Stimulated activated naive CD4-positive, alpha-beta T cell (primary cell): ENCODE measurements around the gene MARCHF9.
"Not testable (repeated sequence)": the region's sequence is repeated elsewhere in the genome, so short reads cannot be mapped to it uniquely, and the experiment has no call there.

Experiments
- DNase-seq, 6 experiments: peaks; one replicate each; lab custom pipeline; 2025; lab: John Stamatoyannopoulos, UW

Gene MARCHF9

DNA sequence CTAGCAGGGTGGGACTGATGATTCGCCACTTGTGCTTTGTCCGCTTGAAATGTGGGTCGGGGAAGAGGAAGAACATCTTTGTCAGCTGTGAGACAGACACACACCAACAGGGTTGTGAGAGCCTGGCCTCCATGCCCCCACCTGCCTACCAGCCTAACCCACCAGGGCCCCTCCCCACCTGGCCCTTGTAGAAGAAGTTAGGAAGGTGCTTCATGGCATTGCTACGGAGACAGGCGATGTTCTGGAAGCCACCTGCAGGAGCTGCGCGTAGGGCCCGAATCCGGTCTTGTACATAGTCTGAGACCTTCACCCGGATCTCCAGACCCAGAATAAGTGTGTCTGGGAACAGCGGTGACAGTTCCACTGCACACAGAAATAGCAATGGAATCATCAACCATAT, 14.7 kb downstream of the MARCHF9 start:
- no peak for DNase-seq

DNA sequence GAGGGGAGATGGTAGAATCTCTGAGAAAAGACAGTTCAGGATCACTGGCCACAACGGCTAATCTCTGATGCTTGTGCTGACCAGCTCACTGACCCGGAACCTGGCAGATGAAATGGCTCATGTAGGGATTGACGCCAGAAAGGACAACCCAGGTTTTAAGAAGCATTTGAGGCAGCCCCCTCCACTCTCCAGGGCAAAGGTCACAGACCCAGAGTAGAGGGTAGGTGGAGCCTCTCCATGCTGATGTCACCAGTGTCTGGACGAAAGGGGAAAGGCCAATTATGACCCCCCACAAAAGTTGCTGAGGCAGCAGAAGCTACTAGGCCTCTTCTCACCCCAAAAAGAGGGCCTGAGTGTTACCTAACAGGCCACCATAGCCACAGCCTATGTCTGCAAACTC, 15.8 kb downstream of the MARCHF9 start:
- no peak for DNase-seq

DNA sequence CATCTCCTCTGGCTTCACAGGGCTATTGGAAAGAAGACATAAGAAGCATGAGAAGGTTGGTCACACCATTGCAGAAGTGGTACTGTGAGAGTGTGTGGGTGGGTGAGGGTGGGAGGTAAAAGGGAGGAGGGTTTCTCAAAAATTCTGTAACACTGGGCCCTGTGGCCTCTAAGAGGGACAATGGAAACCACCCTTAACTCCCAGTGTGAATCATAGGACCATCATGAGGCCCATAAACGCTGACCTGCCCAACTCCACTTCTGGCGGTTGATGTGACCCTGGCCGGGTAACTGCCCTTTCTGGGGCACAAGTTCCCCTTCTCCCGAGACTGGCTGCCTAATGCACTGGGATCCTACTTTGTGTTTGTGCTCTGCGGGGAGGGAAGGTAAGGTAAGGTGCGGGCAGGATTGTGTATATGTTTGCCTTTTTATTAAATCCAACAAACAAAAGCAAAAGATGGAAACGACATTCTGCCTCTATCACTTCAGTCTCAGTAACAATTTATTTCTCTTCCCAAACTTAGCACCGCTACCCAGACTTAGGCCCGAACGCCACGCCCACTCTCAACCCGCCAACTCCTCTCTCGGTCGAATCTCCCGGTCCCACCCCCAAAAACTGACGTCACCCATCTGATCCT, 16.5 kb downstream of the MARCHF9 start:
- DNase-seq, result peak in 2 of 6 experiments; percentile 71 to 81

DNA sequence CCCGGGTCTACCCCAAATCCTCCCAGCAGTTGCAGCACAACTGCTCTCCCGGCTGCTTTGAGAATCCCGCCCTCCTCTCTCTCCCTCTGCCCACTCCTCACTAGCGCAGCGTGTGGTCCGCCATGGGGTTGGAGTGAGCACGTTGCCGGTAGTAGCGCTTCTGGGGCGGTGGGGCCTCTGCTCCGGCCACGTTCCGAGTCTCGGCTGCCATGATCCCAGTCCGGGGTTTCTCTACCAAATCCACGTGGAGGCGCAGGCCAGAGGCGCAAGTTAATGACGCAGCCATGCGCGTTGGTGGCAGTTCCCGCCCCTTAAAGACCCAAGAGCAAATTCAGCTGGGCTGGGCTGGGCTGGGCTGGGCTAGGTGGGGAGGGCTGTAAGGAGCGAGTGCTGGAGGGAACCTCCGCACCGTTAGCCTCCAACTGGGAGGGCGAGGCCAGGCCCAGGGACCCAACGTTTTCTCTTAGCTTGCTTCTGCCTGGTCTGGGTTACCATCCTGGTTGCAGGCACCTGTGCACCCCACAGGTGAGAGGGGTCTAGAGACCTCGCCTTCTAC, 17.0 kb downstream of the MARCHF9 start, which contains the start of gene METTL1:
Gene METTL1 (minus strand): TSS at position 233 of the 556 bp plus-strand sequence. CDS start 22 bp downstream, at position 211.
- DNase-seq, result peak; percentile 78 to 91 (median 84)

DNA sequence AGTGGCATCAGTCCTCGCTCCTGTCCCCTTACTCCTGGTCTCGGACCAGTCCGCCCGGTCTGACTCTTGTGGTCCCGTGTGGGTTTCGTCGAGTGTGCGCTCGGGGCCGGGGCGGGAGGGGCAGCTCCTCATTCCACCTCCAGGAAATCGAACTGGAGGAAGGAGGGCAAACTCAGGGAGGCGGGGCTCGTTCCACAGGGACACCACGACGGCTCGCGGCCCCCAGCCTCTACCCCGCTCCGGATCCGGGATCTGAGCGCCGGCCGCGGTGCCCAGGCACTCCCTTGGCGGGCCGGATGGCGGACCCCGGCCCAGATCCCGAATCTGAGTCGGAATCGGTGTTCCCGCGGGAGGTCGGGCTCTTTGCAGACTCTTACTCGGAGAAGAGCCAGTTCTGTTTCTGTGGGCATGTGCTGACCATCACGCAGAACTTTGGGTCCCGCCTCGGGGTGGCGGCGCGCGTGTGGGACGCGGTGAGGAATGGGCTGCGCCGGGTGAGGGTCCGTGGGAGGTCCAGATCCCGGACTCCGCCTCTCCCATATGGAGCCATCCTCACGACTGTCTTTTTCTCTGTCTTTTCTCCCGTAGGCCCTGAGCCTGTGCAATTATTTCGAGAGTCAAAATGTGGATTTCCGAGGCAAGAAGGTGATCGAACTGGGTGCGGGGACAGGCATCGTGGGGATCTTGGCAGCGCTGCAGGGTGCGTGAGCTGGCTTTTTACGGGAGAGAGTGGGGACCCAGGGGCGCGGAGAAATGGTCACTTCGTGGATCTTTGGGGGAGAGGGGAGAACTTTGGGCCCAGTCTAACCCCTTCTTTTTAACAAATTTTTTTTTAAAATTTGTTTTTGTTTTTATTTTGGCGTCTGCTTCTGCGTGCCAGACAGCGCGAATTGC, 17.8 kb downstream of the MARCHF9 start, which contains the start of gene EEF1AKMT3:
Gene EEF1AKMT3 (plus strand): TSS at position 186 of the 894 bp plus-strand sequence. CDS start 111 bp downstream, at position 297.
- DNase-seq, result peak in 1 of 6 experiments; percentile 36

DNA sequence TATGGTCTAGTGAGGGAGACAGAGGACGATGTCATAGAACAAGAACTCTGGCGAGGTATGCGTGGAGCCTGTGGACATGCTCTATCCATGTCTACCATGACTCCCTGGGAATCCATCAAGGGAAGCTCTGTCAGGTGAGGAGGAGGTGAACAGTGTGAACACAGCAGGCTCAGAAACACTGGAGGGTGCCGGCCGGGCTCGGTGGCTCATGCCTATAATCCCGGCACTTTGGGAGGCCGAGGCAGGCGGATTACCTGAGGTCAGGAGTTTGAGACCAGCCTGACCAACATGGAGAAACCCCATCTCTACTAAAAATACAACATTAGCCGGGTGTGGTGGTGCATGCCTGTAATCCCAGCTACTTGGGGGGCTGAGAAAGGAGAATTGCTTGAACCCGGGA, 19.7 kb downstream of the MARCHF9 start:
- DNase-seq, result not testable (repeated sequence)

DNA sequence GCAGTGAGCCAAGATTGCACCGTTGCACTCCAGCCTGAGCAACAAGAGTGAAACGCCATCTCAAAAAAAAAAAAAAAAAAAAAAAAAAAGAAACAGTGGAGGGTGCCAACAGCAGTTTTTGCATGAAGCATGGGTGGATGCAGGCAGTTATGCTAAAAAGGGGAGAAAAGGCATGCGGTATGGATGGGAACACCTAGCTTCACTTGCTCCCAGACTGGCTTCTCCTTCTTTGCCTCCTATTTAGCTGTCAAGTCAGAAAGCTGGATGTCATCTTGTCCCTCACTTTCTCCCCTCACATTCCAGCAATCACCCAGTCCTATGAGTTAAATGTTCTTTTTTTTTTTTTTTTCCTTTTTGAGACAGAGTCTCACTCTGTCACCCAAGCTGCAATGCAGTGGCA, 20.1 kb downstream of the MARCHF9 start:
- DNase-seq, result no peak

DNA sequence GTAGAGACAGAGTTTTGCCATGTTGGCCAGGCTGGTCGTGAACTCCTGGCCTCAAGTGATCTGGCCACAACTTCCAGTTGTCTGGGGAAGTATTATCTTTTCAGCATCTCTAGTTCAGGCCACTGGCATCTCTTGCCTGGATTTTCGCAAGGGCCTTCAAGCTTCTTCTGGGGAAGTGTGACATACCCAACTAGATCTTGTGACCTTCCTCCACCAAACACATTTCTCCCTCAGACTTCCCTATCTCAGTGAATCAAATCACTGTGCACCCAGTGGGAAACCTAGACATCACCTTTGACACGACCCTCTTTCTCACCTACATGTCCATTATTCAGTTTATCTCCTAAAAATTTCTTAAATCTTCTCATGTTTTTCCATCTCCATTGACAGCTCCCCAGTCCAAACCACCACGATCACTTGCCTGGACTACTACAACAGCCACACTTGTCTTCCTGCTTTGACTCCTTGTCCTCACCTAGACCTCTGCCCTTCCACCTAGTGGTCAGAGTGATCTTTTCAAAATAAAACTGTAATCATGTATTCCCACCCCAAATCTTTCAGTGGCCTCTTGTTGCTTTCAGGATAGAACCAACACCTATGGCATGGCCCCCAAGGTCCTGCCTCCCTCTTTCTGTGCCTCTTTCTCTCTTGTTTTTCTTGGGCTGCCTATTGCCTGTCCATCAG, 20.8 kb downstream of the MARCHF9 start:
- DNase-seq, result no peak

DNA sequence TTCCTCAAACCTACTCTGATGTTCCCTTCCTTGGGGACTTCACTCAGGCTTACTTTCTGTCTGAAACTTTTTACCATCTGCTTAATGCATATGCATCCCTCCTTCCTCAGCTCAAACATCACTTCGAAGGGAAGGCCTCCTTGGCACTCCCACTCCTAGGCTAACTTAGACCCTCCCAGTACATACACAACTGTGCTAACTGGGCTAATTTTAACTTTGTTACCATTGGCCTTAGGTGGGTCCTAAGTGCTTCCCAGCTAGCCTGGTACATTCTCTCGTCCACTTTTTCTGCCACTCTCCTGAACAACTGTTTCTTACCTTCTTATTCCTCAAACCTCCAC, 21.3 kb downstream of the MARCHF9 start:
- no peak for DNase-seq

DNA sequence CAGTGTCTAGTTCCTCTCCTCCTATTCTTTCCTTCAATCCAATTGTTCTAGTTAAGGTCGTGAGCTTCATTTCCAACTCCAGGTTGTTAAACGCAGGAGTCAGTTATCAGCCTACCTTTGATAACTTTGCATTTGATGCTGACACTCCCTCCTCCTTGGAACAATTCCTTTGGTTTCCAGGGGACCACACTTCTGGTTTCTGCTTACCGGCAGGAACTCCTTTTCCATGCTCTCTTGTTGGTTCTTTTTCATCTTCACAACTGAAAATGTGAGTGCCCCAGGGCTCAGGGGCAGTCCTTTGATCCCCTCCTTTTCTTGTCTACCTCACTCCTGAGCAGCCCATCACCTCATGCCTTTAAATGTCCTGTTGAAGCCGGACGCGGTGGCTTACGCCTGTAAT, 22.5 kb downstream of the MARCHF9 start:
- DNase-seq, result no peak

DNA sequence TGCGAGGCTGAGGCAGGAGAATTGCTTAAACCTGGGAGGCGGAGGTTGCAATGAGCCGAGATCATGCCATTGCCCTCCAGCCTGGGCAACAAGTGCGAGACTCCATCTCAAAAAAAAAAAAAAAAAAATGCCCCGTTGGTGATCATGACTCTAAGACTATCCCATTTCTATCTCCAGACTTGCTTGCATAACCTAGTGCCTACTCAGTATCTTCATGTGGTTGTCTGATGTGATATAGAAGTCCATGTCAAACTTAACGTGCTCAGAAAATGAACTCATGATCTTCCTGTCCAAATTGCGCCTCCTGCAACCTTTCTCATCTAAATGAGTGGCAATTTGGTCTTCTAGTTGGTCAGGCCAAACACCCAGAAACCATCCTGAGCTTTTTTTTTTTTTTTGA, 23.0 kb downstream of the MARCHF9 start:
- no peak for DNase-seq

DNA sequence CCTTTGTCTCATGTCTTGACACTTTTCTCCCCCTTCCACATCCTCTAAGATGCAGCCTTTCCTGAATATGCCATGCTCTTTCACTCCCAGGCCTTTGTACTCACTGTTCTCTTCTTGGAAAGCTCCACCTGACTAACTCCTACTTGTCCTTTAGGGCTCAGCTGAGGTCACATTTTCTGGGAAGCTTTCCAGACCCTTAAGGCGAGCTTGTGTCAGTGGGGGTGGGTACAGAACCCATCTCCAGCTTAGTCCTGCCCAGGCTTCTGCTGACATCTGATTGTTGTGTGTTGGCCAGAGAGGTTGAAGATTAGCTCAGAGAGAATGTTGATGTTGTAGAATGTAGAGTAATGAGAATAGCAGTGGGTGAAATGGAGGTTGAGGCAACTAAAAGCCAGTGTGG, 24.8 kb downstream of the MARCHF9 start:
- DNase-seq, result no peak

DNA sequence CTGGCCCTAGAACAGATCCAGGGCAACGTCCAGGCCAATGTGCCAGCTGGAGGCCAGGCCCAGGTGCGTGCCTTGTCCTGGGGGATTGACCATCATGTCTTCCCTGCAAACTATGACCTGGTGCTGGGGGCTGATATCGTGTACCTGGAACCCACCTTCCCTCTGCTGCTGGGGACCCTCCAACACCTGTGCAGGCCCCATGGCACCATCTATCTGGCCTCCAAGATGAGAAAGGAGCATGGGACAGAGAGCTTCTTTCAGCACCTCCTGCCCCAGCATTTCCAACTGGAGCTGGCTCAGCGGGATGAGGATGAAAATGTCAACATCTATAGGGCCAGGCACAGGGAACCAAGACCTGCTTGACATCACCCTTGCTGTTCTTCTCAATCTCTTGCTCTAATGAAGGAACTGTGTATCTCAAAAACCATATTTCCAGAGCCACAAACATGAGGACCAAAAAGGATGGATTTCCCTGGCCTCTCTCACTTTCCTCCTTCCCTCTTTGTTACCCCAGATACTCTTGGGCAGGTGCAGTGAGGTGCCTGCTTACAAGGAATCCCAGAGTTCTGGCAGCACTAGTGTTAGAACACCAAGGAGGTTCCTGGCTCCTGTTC, 25.5 kb downstream of the MARCHF9 start:
- no peak for DNase-seq

DNA sequence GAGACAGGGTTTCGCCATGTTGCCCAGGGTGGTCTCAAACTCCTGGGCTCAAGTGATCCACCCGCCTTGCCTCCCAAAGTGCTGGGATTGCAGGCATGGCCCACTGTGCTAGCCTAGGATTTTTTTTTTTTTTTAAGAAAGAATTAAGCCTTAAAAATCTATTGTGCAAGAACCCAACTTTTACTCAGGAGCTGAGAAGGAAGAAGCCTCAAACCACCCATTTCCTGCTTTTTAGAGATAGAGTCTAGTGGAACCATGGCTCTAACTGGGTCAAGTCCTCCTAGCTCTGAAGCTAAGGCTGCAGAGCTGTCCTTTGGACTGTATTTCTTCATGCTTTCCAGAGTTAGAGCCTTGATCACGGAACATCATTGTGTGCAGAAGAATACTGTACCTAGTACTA, 26.3 kb downstream of the MARCHF9 start:
- no peak for DNase-seq

DNA sequence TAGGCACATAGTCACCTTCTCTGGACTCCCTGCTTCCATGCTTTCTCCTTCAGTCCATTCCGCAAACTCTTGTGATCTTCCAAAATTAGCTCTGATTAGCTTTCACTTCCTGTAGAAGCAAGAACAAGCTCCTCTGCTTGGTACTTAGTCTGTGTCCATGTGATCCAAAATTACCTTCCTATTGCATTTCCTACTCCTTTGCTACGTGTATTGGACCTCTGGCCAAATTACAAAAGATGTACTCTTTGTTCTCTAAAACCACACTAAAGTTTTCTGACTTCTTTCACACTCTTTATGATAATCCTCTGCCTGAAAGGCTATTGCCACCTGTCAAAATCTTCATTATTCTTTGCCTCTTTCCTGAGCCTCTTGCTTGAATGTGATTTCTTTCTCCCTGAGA, 26.9 kb downstream of the MARCHF9 start:
- no peak for DNase-seq

DNA sequence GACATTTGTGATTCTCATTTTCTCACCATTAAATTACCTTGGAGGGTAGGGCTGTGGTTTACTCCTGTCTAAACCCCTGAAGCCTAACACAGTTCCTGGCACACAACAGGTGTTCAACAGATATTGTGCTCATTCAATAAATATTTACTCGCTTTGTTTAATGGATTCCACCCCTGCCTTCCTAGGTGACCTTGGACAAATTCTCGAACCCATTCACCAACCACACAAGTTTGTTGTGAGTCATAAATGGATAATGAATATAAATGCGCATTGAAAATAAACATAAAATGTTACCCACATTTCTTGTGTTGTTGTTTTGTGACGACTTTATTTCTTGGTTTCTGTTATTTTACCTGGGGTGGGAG, 27.3 kb downstream of the MARCHF9 start:
- no peak for DNase-seq

DNA sequence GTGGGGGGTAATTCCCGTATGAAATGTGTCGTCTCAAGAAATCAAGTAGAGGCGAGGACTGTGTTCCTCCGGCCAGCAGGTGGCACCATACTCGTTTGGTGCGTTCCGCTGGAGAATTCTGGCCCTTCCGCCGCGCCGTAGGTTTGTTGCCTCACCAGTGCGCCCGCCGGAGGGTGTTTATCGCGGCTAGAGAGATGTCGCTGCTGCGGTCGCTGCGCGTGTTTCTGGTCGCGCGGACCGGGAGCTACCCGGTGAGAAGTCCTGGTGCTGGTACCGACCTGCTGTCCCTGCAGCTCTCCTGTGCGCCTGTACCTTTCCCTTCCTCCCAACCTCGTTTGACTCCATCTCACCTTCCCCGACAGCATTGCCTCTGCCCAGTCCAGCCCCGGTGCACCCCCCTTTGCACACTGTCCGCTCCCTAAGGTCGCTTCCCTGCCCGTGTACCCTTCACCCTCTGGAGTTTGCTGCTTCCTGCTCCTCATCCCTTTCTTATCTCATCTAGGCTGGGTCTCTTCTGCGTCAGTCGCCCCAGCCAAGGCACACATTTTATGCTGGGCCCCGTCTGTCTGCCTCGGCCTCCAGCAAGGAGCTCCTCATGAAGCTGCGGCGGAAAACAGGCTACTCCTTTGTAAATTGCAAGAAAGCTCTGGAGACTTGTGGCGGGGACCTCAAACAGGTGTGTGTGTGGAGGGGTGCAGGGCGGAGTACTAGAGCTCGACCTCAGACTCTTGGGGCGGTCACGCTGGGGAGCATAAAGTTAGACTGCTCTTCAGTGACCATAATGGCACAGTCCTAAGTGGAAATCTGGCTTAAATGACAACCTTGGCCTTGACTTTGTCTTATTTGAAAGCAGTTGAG, 27.9 kb downstream of the MARCHF9 start, which contains the start of gene TSFM:
Gene TSFM (plus strand): TSS at position 180 of the 858 bp plus-strand sequence. CDS start 15 bp downstream, at position 195.
- peak; percentile 86 to 95 (median 93) for DNase-seq

DNA sequence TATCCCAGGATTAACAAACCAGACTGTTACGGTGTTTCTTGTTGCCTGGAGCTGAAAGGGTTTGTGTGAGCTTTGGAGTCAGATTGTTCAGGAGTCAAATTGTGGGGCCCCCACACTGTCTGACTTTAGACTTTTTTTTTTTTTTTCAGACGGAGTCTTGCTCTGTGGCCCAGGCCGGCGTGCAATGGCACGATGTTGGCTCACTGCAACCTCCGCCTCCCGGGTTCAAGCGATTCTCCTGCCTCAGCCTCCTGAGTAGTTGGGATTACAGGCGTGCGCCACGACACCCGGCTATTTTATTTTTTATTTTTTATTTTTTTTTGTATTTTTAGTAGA, 28.5 kb downstream of the MARCHF9 start:
- no peak for DNase-seq

DNA sequence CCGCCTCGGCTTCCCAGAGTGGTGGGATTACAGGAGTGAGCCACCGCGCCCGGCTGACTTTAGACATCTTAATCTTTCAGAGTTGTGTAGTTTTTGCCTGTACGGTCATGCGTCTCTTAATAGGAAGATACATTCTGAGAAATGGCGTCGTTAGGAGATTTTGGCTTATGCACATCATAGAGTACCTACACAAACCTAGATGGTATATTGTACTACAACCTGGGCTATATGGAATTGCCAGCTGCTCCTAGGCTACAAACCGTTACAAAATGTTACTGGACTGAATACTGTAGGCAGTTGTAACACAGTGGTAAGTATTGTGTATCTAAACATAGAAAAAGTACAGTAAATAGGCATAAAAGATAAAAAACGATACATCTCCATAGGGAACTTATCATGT, 29.0 kb downstream of the MARCHF9 start:
- no peak for DNase-seq

DNA sequence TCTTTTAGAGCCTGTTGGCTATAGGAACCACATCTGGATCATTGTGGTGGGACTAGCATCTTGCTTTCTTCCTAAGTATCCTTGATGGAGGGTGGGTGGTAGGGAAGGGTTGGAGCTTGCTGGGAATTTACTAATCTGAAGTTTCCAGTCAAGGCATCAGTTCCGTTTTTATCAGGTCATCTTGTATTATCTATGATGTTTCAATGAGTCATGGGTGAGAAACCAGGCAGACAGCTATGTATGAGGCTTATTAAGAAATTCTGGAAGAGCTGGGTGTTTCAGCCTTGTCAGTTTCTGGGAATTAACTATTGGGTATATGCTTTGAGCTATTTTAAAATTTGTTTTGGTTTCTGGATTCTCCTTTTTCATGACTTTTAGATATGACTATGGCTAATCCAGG, 39.0 kb downstream of the MARCHF9 start:
- no peak for DNase-seq

DNA sequence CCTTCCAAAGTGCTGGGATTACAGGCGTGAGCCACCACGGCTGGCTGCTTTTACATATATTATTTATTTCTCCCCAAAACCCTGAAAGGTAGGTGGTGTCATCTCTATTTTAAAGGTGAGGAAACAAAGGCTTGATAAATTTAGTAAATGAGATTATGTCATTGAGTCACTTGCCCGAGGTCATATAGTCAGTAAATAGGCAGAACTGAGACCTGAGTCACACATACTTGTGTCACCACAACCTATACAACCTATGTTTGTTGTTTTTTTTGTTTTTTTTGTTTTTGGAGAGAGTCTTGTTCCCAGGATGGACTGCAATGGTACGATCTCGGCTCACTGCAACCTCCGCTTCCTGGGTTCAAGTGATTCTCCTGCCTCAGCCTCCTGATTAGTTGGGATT, 40.5 kb downstream of the MARCHF9 start:
- DNase-seq, result no peak
